GM15510 (cell line): ENCODE measurements around the gene CLCN4.

Source experiments
- POLR2A ChIP-seq: IDR thresholded peaks from 3 replicates; pipeline ENCODE4 v1.6.1; 2011; ENCODE audit warnings: borderline replicate concordance; ENCODE audit not compliant: insufficient read length; ENCODE audit errors: extremely low read depth

The CLCN4 gene

GRCh38 chrX:10143071-10143983 lies 13.4 kb upstream of the CLCN4 start:
- no peak for TF ChIP-seq POLR2A

- TF ChIP-seq POLR2A = no peak
These were observed 10.4 kb upstream of the CLCN4 start for GRCh38 chrX:10146346-10146745.

GRCh38 chrX:10152086-10152485 lies 4.7 kb upstream of the CLCN4 start:
- TF ChIP-seq POLR2A = no peak

GRCh38 chrX:10155137-10155536 lies 1.6 kb upstream of the CLCN4 start:
- TF ChIP-seq POLR2A = no peak

- no peak for TF ChIP-seq POLR2A
These were observed 212 bp downstream of the CLCN4 start for GRCh38 chrX:10157032-10157341.

- TF ChIP-seq POLR2A = no peak
These were observed 768 bp downstream of the CLCN4 start for GRCh38 chrX:10157543-10157942.

- no peak for TF ChIP-seq POLR2A
These were observed 1.7 kb downstream of the CLCN4 start for GRCh38 chrX:10158279-10159144.

- TF ChIP-seq POLR2A = no peak
These were observed 2.3 kb downstream of the CLCN4 start for GRCh38 chrX:10159145-10159468.

- TF ChIP-seq POLR2A = no peak
These were observed 3.4 kb downstream of the CLCN4 start for GRCh38 chrX:10160211-10160610.

GRCh38 chrX:10163031-10163430 lies 6.3 kb downstream of the CLCN4 start:
- TF ChIP-seq POLR2A = no peak

- TF ChIP-seq POLR2A = no peak
These were observed 8.1 kb downstream of the CLCN4 start for GRCh38 chrX:10164879-10165278.

- TF ChIP-seq POLR2A = no peak
These were observed 8.9 kb downstream of the CLCN4 start for GRCh38 chrX:10165580-10166247.

GRCh38 chrX:10166248-10166716 lies 9.5 kb downstream of the CLCN4 start:
- TF ChIP-seq POLR2A = no peak

GRCh38 chrX:10166731-10167151 lies 10.0 kb downstream of the CLCN4 start:
- TF ChIP-seq POLR2A = no peak

GRCh38 chrX:10167573-10167972 lies 10.8 kb downstream of the CLCN4 start:
- TF ChIP-seq POLR2A = no peak
